OCI-LY7 (cell line): ENCODE measurements around the gene ATP8B4. TPM values are rescaled to one million over a fixed set of nuclear protein-coding genes. Genes with fewer than 3 reads are reported as not detected.

ENCODE experiments used
- BruUV-seq: library from RNA; stranded (reverse); fragments of 400-500 nt; replicated peaks from 2 replicates; lab custom pipeline; 2021; lab: Mats Ljungman, UMichigan
- CTCF ChIA-PET: fragments of 300-600 bp; sonication (Branson Sonifier 250); formaldehyde crosslinking; loops from one replicate; lab custom pipeline; 2022; ENCODE audit warnings: antibody characterized with exemption; ENCODE audit not compliant: unreplicated experiment; lab: Charles Lee
- POLR2A ChIA-PET: fragments of 300-600 bp; sonication (Branson Sonifier 250); formaldehyde crosslinking; loops from one replicate; lab custom pipeline; 2022; ENCODE audit warnings: antibody characterized with exemption; lab: Charles Lee
- DNase-seq: peaks from one replicate; pipeline ENCODE4 v3.0.0-alpha.2; 2015; ENCODE audit warnings: low spot score
- H2AFZ ChIP-seq: fragments of 200-600 bp; sonication (generic), shearing (Covaris generic); 2 replicates; pipeline ENCODE4 v1.6.1; 2014; ENCODE audit warnings: mild to moderate bottlenecking, antibody characterized with exemption, low read length, moderate library complexity
- H3K27ac ChIP-seq: fragments of 200-600 bp; sonication (generic); 2 replicates; pipeline ENCODE4 v1.5.1; 2014; ENCODE audit warnings: mixed run types, low read depth, mild to moderate bottlenecking, moderate library complexity, low read length, inconsistent platforms; ENCODE audit not compliant: poor library complexity, severe bottlenecking
- H3K36me3 ChIP-seq: fragments of 200-600 bp; sonication (generic); 2 replicates; pipeline ENCODE4 v1.6.1; 2014; ENCODE audit warnings: mild to moderate bottlenecking, antibody characterized with exemption, low read length, moderate library complexity, mixed read lengths; ENCODE audit not compliant: insufficient read depth
- H3K4me1 ChIP-seq: fragments of 200-600 bp; sonication (generic); 2 replicates; pipeline ENCODE4 v1.5.1; 2014; ENCODE audit warnings: mild to moderate bottlenecking, low read length; ENCODE audit not compliant: insufficient read depth, poor library complexity, severe bottlenecking
- H3K4me2 ChIP-seq: fragments of 200-600 bp; sonication (generic); 2 replicates; pipeline ENCODE4 v1.6.1; 2014; ENCODE audit warnings: mild to moderate bottlenecking, low read length
- H3K4me3 ChIP-seq: fragments of 200-600 bp; sonication (generic); 2 replicates; pipeline ENCODE4 v1.5.1; 2014; ENCODE audit warnings: mild to moderate bottlenecking, low read depth, low read length; ENCODE audit not compliant: poor library complexity, severe bottlenecking
- H3K79me2 ChIP-seq: fragments of 200-600 bp; sonication (generic); 2 replicates; pipeline ENCODE4 v1.6.1; 2016; ENCODE audit warnings: low read depth, mild to moderate bottlenecking, low read length, moderate library complexity, mixed read lengths; ENCODE audit not compliant: insufficient read depth
- H3K9me2 ChIP-seq: fragments of 200-600 bp; sonication (generic); 2 replicates; pipeline ENCODE4 v1.6.1; 2016; ENCODE audit warnings: mild to moderate bottlenecking, low read length, mixed read lengths; ENCODE audit not compliant: insufficient read depth
- H3K9me3 ChIP-seq: fragments of 200-600 bp; sonication (generic); 2 replicates; pipeline ENCODE4 v1.6.1; 2014; ENCODE audit warnings: mild to moderate bottlenecking, mixed run types, low read length, mixed read lengths
- H4K20me1 ChIP-seq: fragments of 200-600 bp; sonication (generic); 2 replicates; pipeline ENCODE4 v1.6.1; 2014; ENCODE audit warnings: mild to moderate bottlenecking, antibody characterized with exemption, low read length, moderate library complexity, mixed read lengths; ENCODE audit not compliant: insufficient read depth
- CTCF ChIP-seq: fragments of 200-600 bp; sonication (generic); conservative IDR thresholded peaks from 2 replicates; pipeline ENCODE4 v1.5.1; 2014; ENCODE audit warnings: mild to moderate bottlenecking, antibody characterized with exemption, low read length, moderate library complexity, mixed read lengths
- EZH2phosphoT487 ChIP-seq: fragments of 200-600 bp; sonication (generic); IDR thresholded peaks from 2 replicates; pipeline ENCODE4 v1.6.1; 2018; ENCODE audit warnings: low read depth, borderline replicate concordance, mild to moderate bottlenecking, mixed run types, antibody characterized with exemption, low read length, moderate library complexity, mixed read lengths
- intact Hi-C: fragments of 100-400 bp; cut with micrococcal nuclease; formaldehyde crosslinking; loops from one replicate; pipeline ENCODE4 v1.10.0; 2022; ENCODE audit not compliant: unreplicated experiment
- total RNA-seq, 2 experiments: library from RNA; depleted of rRNA in 1 of 2; stranded (reverse); fragments of >200 nt in 1 of 2; shearing (Covaris generic) in 1 of 2; gene quantifications; 2 replicates each; pipeline ENCODE4 v1.2.3, GENCODE V29; 2014 to 2022

The ATP8B4 gene
- total RNA-seq, 2 experiments from 2014 or later: not detected

GRCh38 chr15:49847423-49848281, 271.4 kb downstream of the ATP8B4 start:
- Histone ChIP-seq H2AFZ (no peak overlapping the region), H3K9me2 (no peaks in the 10 kb centered on the region), H3K27ac (no peak overlapping the region), H3K4me2 (no peak overlapping the region), H3K36me3 (no peaks in the 10 kb centered on the region), H4K20me1 (no peaks in the 10 kb centered on the region), H3K4me1 (no peaks in the 10 kb centered on the region), H3K4me3 (no peak overlapping the region), H3K9me3 (peaks cover 4% of the 10 kb centered on the region; the same call in 1 of the 2 replicates), H3K79me2 (no peaks in the 10 kb centered on the region)
- POLR2A ChIA-PET: no interaction called here
- DNase-seq: no peak
- CTCF ChIA-PET: no interaction called here
- intact Hi-C loops: no loop called here
- BruUV-seq: no TSS peak
- TF ChIP-seq CTCF: no peak
- no peak for TF ChIP-seq EZH2phosphoT487

- H3K4me3 ChIP-seq: no peak overlapping the region
- no peaks in the 10 kb centered on the region for H3K79me2 ChIP-seq
- intact Hi-C loops: no loop called here
- no peak overlapping the region for H3K4me2 ChIP-seq
- BruUV-seq: no TSS peak
- ChIA-PET CTCF (no interaction called here), POLR2A (interaction anchor here (0.5 kb wide), 1 partner anchor 651 kb away, joined by 3 read pairs; no protein-coding TSS in a partner anchor)
- TF ChIP-seq EZH2phosphoT487: no peak
- no peak for TF ChIP-seq CTCF
- no peak overlapping the region for H2AFZ ChIP-seq
- no peaks in the 10 kb centered on the region for H3K9me3 ChIP-seq
- DNase-seq: no peak
- no peaks in the 10 kb centered on the region for H3K9me2 ChIP-seq
- no peaks in the 10 kb centered on the region for H3K4me1 ChIP-seq
- H4K20me1 ChIP-seq: no peaks in the 10 kb centered on the region
- H3K36me3 ChIP-seq: no peaks in the 10 kb centered on the region
- H3K27ac ChIP-seq: no peak overlapping the region
These were observed 274.6 kb downstream of the ATP8B4 start for GRCh38 chr15:49844390-49844789.

GRCh38 chr15:49843725-49844124, 275.3 kb downstream of the ATP8B4 start:
- H3K4me3 ChIP-seq: no peak overlapping the region
- no peaks in the 10 kb centered on the region for H3K36me3 ChIP-seq
- no peak for DNase-seq
- no peaks in the 10 kb centered on the region for H3K9me2 ChIP-seq
- no peak overlapping the region for H3K27ac ChIP-seq
- no peak for TF ChIP-seq CTCF
- no peak for TF ChIP-seq EZH2phosphoT487
- H4K20me1 ChIP-seq: no peaks in the 10 kb centered on the region
- intact Hi-C loops: no loop called here
- no peaks in the 10 kb centered on the region for H3K4me1 ChIP-seq
- no TSS peak for BruUV-seq
- ChIA-PET POLR2A (no interaction called here), CTCF (no interaction called here)
- no peak overlapping the region for H3K4me2 ChIP-seq
- H3K79me2 ChIP-seq: no peaks in the 10 kb centered on the region
- H2AFZ ChIP-seq: no peak overlapping the region
- no peaks in the 10 kb centered on the region for H3K9me3 ChIP-seq
